HepG2 (cell line): ENCODE data around the gene SMAD7. TPM values are rescaled to one million over a fixed set of nuclear protein-coding genes. Genes with fewer than 3 reads are reported as not detected.

ENCODE experiments used
- DBP ChIP-seq: sonication (generic); formaldehyde crosslinking; IDR thresholded peaks from 2 replicates; pipeline ENCODE4 v1.4.0; 2020; ENCODE audit warnings: missing genetic modification reagents; ENCODE audit errors: not compliant biosample characterization
- GFI1 ChIP-seq: sonication (generic); formaldehyde crosslinking; IDR thresholded peaks from 2 replicates; pipeline ENCODE4 v1.5.0; 2020; ENCODE audit warnings: missing genetic modification reagents, mild to moderate bottlenecking, borderline replicate concordance
- HOXA9 ChIP-seq: sonication (generic); formaldehyde crosslinking; IDR thresholded peaks from 2 replicates; pipeline ENCODE4 v1.8.1; 2022; ENCODE audit warnings: missing genetic modification reagents, mild to moderate bottlenecking, moderate library complexity, borderline replicate concordance
- IKZF4 ChIP-seq: sonication (generic); formaldehyde crosslinking; IDR thresholded peaks from 2 replicates; pipeline ENCODE4 v1.5.1; 2020; ENCODE audit warnings: borderline replicate concordance, mild to moderate bottlenecking, low read depth, missing genetic modification reagents; ENCODE audit errors: not compliant biosample characterization
- MAFF ChIP-seq: IDR thresholded peaks from 2 replicates; pipeline ENCODE4 v1.6.1; 2011; ENCODE audit warnings: low read depth, low read length, improper control_type of control experiment
- MLX ChIP-seq: IDR thresholded peaks from 2 replicates; pipeline ENCODE4 v1.6.1; 2016
- NCOA1 ChIP-seq: sonication (generic); formaldehyde crosslinking; IDR thresholded peaks from 2 replicates; pipeline ENCODE4 v1.9.0; 2021; ENCODE audit warnings: missing genetic modification reagents
- NCOA5 ChIP-seq: sonication (generic); formaldehyde crosslinking; IDR thresholded peaks from 2 replicates; pipeline ENCODE4 v1.4.0; 2020; ENCODE audit warnings: missing genetic modification reagents
- NFIB ChIP-seq: sonication (generic); formaldehyde crosslinking; IDR thresholded peaks from 2 replicates; pipeline ENCODE4 v1.9.0; 2021; ENCODE audit warnings: missing genetic modification reagents, mild to moderate bottlenecking, borderline replicate concordance
- NONO ChIP-seq, 2 experiments: fragments of 450-650 bp in 1 of 2; sonication (generic) in 1 of 2; formaldehyde crosslinking in 1 of 2; IDR thresholded peaks in 1 of 2; conservative IDR thresholded peaks in 1 of 2; 2 replicates each; pipeline versions ENCODE4 v1.6.1 to v1.8.0; 2017 to 2022; ENCODE audit warnings: mild to moderate bottlenecking in 1 of 2, missing genetic modification reagents in 1 of 2, moderate library complexity in 1 of 2
- POLR2AphosphoS5 ChIP-seq: IDR thresholded peaks from 2 replicates; pipeline ENCODE4 v1.6.1; 2012; ENCODE audit warnings: low read depth, low read length
- RFX5 ChIP-seq: IDR thresholded peaks from 2 replicates; pipeline ENCODE4 v1.6.1; 2011; ENCODE audit warnings: low read depth, low read length, improper control_type of control experiment
- SATB2 ChIP-seq: sonication (generic); formaldehyde crosslinking; IDR thresholded peaks from 2 replicates; pipeline ENCODE4 v1.5.0; 2020; ENCODE audit warnings: missing genetic modification reagents
- SIN3A ChIP-seq: IDR thresholded peaks from 2 replicates; pipeline ENCODE4 v1.6.1; 2011; ENCODE audit warnings: low read depth, mild to moderate bottlenecking, control low read depth, low read length, borderline replicate concordance
- SIX1 ChIP-seq: sonication (generic); formaldehyde crosslinking; IDR thresholded peaks from 2 replicates; pipeline ENCODE4 v1.4.0; 2020; ENCODE audit warnings: missing genetic modification reagents, borderline replicate concordance
- SMAD1 ChIP-seq: sonication (generic); formaldehyde crosslinking; IDR thresholded peaks from 2 replicates; pipeline ENCODE4 v1.4.0; 2020; ENCODE audit warnings: missing genetic modification reagents, low read depth, mild to moderate bottlenecking, borderline replicate concordance
- STAT5B ChIP-seq: sonication (generic); formaldehyde crosslinking; IDR thresholded peaks from 2 replicates; pipeline ENCODE4 v1.4.0; 2020; ENCODE audit warnings: missing genetic modification reagents
- UBTF ChIP-seq: sonication (generic); formaldehyde crosslinking; IDR thresholded peaks from 2 replicates; pipeline ENCODE4 v1.4.0; 2020; ENCODE audit warnings: mild to moderate bottlenecking, missing genetic modification reagents
- ZFX ChIP-seq: sonication (generic); formaldehyde crosslinking; IDR thresholded peaks from 2 replicates; pipeline ENCODE4 v1.4.0; 2020; ENCODE audit warnings: mild to moderate bottlenecking, low read depth, missing genetic modification reagents, moderate library complexity
- ZKSCAN8 ChIP-seq: IDR thresholded peaks from 2 replicates; pipeline ENCODE4 v1.6.1; 2016; ENCODE audit warnings: borderline replicate concordance, missing genetic modification reagents, missing compliant biosample characterization
- ZNF138 ChIP-seq: sonication (generic); formaldehyde crosslinking; IDR thresholded peaks from 2 replicates; pipeline ENCODE4 v1.5.0; 2020; ENCODE audit warnings: mild to moderate bottlenecking, low read depth, missing genetic modification reagents
- ZNF143 ChIP-seq: sonication (generic); formaldehyde crosslinking; IDR thresholded peaks from 2 replicates; pipeline ENCODE4 v1.4.0; 2020; ENCODE audit warnings: missing genetic modification reagents
- ZNF225 ChIP-seq: sonication (generic); formaldehyde crosslinking; IDR thresholded peaks from 2 replicates; pipeline ENCODE4 v1.4.0; 2020; ENCODE audit warnings: mild to moderate bottlenecking, missing genetic modification reagents
- ZNF34 ChIP-seq: sonication (generic); formaldehyde crosslinking; IDR thresholded peaks from 2 replicates; pipeline ENCODE4 v1.4.0; 2020; ENCODE audit warnings: mild to moderate bottlenecking, missing genetic modification reagents, borderline replicate concordance
- ZNF660 ChIP-seq: sonication (generic); formaldehyde crosslinking; IDR thresholded peaks from 2 replicates; pipeline ENCODE4 v1.5.1; 2020; ENCODE audit warnings: mild to moderate bottlenecking, low read depth, missing genetic modification reagents, borderline replicate concordance
- ZNF7 ChIP-seq: IDR thresholded peaks from 2 replicates; pipeline ENCODE4 v1.6.1; 2016; ENCODE audit warnings: missing biosample characterization, missing genetic modification reagents
- ZSCAN9 ChIP-seq: IDR thresholded peaks from 2 replicates; pipeline ENCODE4 v1.6.1; 2016; ENCODE audit warnings: borderline replicate concordance
- polyA plus RNA-seq, 8 experiments: library from polyadenylated mRNA; depleted of rRNA in 3 of 8; stranded (reverse) in 7 of 8; unstranded in 1 of 8; fragments of >200 nt; fragmentation: Illumina TruSeq in 4 of 8; extraction: Trizol in 4 of 8; gene quantifications; 2 replicates each; pipeline versions ENCODE4 v1.2.1 to v1.2.3, GENCODE V29; 2011 to 2016; ENCODE audit warnings: low read depth in 4 of 8, missing spikeins in 1 of 8, mixed read lengths in 1 of 8; ENCODE audit not compliant: insufficient read depth in 1 of 8
- total RNA-seq, 5 experiments: library from RNA; depleted of rRNA; stranded (reverse); fragments of >200 nt; fragmentation: Illumina TruSeq; extraction: Trizol; gene quantifications; 2 replicates each; pipeline ENCODE4 v1.2.3, GENCODE V29; 2016; ENCODE audit warnings: low read depth in 1 of 5

Gene SMAD7
- total and polyA plus RNA-seq, 2 of the 13 experiments (the other 11 are each of a cell fraction or from before 2014, with no cell fraction given) = 17.4 to 24.7 TPM

- TF ChIP-seq STAT5B (CRISPR knock-in tag) (0 out of 2 replicates have a peak, but pooled peaks have one; percentile 49), ZNF225 (CRISPR knock-in tag) (no peak), ZKSCAN8 (CRISPR knock-in tag) (no peak; the same call in 1 of the 2 replicates), POLR2AphosphoS5 (peak; percentile 61; the same call in 1 of the 2 replicates), SIN3A (0 out of 2 replicates have a peak, but pooled peaks have one; percentile 28), DBP (CRISPR knock-in tag) (no peak), ZNF143 (peak; percentile 70), SMAD1 (CRISPR knock-in tag) (no peak), UBTF (CRISPR knock-in tag) (peak; percentile 82), GFI1 (CRISPR knock-in tag) (0 out of 2 replicates have a peak, but pooled peaks have one; percentile 60), ZSCAN9 (CRISPR knock-in tag) (no peak), ZNF138 (CRISPR knock-in tag) (no peak), ZNF34 (CRISPR knock-in tag) (0 out of 2 replicates have a peak, but pooled peaks have one; percentile 52), IKZF4 (CRISPR knock-in tag) (no peak), ZNF660 (no peak), ZFX (CRISPR knock-in tag) (peak; percentile 49), NCOA1 (CRISPR knock-in tag) (no peak), MLX (CRISPR knock-in tag) (peak; percentile 30; the same call in 1 of the 2 replicates), NFIB (CRISPR knock-in tag) (no peak), SIX1 (CRISPR knock-in tag) (no peak), RFX5 (no peak), ZNF7 (CRISPR knock-in tag) (no peak), HOXA9 (CRISPR knock-in tag) (no peak), SATB2 (no peak), NONO (IDR thresholded peaks at IDR 0.05) (no peak), NONO (CRISPR knock-in tag; conservative IDR thresholded peaks at IDR 0.05) (peak; percentile 75; the same call in 1 of the 2 replicates), NCOA5 (CRISPR knock-in tag) (no peak), MAFF (no peak)
Measured at GRCh38 chr18:48948112-48949049, 2.4 kb downstream of the SMAD7 start (continued).
